ENCODE data around the gene ATXN1.
A peak's percentile ranks its signal among the peaks of the same experiment; 100 is the strongest.

Gene ATXN1

DNA sequence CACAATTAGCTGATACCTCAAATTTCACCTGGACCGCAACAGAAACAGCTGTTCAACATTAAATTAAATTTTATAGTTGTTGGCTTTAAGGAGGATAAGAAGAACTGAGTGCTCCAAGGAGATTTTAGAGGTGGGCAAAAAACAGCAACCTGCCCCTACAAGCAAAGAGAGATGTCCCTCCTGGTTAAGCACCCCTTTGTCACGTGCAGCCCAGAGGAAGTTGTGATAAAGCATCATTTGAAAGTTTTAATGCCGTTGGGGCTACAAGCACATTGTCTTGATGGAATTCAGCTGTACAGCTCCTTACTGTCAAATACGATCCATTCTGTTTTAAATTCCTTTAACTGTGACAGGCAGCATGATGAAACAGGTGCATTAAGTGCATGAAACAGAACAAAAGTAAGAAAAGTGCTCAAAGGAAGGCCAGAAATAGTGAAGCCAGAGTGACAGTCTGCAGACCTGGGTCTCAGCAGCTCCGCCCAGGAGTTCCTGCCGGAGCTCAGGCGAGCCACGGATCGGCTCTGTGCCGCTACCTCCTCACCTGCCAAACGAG, 327.8 kb downstream of the ATXN1 start:
- Histone ChIP-seq H3K9me3 (ENCODE audit: control insufficient read depth, insufficient read depth, low read length) (no peaks in the 10 kb centered on the region), H3K9me2 (replicated peaks; ENCODE audit: control insufficient read depth, low read length) (no peaks in the 10 kb centered on the region), H3K4me3 (ENCODE audit: low read length) (no peak overlapping the region; the same call in 1 of the 2 replicates), H3K4me1 (ENCODE audit: control insufficient read depth, low read length) (peaks cover 94% of the 10 kb centered on the region), H3K4me2 (ENCODE audit: low read length) (peak overlapping the region; percentile 85), H4K20me1 (ENCODE audit: control insufficient read depth, insufficient read depth, low read depth, low read length) (no peaks in the 10 kb centered on the region), H3F3A (ENCODE audit: control insufficient read depth, insufficient read depth) (peaks cover 14% of the 10 kb centered on the region), H3K36me3 (ENCODE audit: control insufficient read depth, low read length) (0 out of 2 replicates have a peak, but pooled peaks cover 3% of the 10 kb centered on the region), H3K27ac (ENCODE audit: low read depth, low read length) (peak overlapping the region; percentile 79), H3K79me2 (ENCODE audit: control insufficient read depth, low read length) (no peaks in the 10 kb centered on the region), H3K27me3 (ENCODE audit: control insufficient read depth, low read length) (no peaks in the 10 kb centered on the region)
- TF ChIP-seq EZH2phosphoT487 (IDR thresholded peaks at IDR 0.05; ENCODE audit: borderline replicate concordance, low read length): no peak
- TF ChIP-seq, protein P1, sequence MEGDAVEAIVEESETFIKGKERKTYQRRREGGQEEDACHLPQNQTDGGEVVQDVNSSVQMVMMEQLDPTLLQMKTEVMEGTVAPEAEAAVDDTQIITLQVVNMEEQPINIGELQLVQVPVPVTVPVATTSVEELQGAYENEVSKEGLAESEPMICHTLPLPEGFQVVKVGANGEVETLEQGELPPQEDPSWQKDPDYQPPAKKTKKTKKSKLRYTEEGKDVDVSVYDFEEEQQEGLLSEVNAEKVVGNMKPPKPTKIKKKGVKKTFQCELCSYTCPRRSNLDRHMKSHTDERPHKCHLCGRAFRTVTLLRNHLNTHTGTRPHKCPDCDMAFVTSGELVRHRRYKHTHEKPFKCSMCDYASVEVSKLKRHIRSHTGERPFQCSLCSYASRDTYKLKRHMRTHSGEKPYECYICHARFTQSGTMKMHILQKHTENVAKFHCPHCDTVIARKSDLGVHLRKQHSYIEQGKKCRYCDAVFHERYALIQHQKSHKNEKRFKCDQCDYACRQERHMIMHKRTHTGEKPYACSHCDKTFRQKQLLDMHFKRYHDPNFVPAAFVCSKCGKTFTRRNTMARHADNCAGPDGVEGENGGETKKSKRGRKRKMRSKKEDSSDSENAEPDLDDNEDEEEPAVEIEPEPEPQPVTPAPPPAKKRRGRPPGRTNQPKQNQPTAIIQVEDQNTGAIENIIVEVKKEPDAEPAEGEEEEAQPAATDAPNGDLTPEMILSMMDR (IDR thresholded peaks at IDR 0.05; ENCODE audit: low read depth, low read length, poor library complexity, severe bottlenecking): no peak

DNA sequence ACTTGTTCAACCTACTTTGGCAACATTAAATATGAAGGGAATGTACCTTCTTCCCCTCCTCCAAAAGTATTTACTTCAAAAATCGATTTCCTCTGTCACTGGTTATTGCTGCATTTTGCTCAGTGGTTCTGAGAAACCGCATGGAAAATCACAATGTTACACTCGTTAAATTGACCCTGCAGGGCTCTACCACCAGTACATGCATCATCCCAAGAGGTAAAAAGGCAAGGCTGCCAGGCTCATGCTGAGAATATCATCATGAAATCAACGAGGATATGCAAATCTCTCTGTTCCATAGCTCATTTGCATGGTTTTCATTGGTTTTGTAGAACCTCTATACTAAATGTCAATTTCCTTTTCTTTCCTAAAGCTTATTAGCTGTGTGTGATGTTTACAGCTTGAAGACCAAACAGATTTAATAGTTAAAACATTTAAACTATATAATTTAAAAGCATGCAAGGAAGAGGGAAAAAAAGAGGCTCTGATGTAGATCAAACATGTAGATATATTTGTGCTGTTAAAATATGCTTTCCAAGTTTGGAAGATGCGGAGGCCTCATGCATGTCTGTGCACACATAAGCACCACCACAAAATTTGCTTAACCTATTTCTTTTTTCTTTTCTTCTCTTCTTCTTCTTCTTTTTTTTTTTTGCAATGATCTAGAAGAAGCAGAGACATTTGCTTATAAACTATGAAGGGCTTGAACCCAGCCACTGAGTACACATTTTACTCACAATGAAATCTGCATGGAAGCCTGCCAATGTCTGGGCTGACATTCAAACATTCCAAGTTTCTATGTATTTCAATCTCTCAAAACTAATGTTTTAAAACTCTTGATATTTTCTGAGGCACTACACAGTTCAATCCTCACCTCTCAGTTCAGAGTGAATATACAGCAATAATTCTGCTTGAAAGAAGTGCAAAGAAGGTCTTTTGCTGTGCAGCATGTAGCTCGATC, 328.9 kb downstream of the ATXN1 start:
- H3K4me3 ChIP-seq (ENCODE audit: low read length): peak overlapping the region; percentile 58
- H3K79me2 ChIP-seq (ENCODE audit: control insufficient read depth, low read length): no peaks in the 10 kb centered on the region
- no peaks in the 10 kb centered on the region for H3K9me2 ChIP-seq (replicated peaks; ENCODE audit: control insufficient read depth, low read length)
- 0 out of 2 replicates have a peak, but pooled peaks cover 3% of the 10 kb centered on the region for H3K36me3 ChIP-seq (ENCODE audit: control insufficient read depth, low read length)
- TF ChIP-seq, protein P1 (IDR thresholded peaks at IDR 0.05; ENCODE audit: low read depth, low read length, poor library complexity, severe bottlenecking): no peak
- no peak for TF ChIP-seq EZH2phosphoT487 (IDR thresholded peaks at IDR 0.05; ENCODE audit: borderline replicate concordance, low read length)
- H3K9me3 ChIP-seq (ENCODE audit: control insufficient read depth, insufficient read depth, low read length): no peaks in the 10 kb centered on the region
- peak overlapping the region; percentile 79 for H3K27ac ChIP-seq (ENCODE audit: low read depth, low read length)
- peak overlapping the region; percentile 85 for H3K4me2 ChIP-seq (ENCODE audit: low read length)
- H3K27me3 ChIP-seq (ENCODE audit: control insufficient read depth, low read length): no peaks in the 10 kb centered on the region
- H3K4me1 ChIP-seq (ENCODE audit: control insufficient read depth, low read length): peaks cover 88% of the 10 kb centered on the region
- peaks cover 14% of the 10 kb centered on the region for H3F3A ChIP-seq (ENCODE audit: control insufficient read depth, insufficient read depth)
- H4K20me1 ChIP-seq (ENCODE audit: control insufficient read depth, insufficient read depth, low read depth, low read length): no peaks in the 10 kb centered on the region

DNA sequence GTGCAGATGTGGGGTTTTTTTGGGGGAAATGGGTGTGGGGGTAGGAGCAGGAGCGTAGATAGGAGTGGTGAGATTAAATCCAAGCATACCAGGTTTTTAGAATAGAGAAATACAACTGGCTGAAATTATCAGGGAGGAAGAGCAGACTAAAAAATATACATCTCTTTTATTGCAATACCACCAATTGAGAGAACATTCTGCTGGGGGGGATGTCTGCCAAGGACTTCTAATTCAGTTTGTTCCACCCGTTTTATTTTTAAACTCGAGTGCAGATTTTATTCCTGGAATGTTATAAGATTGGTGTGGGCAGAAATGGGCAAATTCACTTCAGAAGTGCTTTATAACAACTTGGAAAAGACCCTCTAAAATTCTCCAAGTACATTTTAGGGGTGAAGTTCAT, 330.2 kb downstream of the ATXN1 start:
- no peaks in the 10 kb centered on the region for H3K27me3 ChIP-seq (ENCODE audit: control insufficient read depth, low read length)
- H3F3A ChIP-seq (ENCODE audit: control insufficient read depth, insufficient read depth): peaks cover 14% of the 10 kb centered on the region
- H3K9me2 ChIP-seq (replicated peaks; ENCODE audit: control insufficient read depth, low read length): no peaks in the 10 kb centered on the region
- TF ChIP-seq EZH2phosphoT487 (IDR thresholded peaks at IDR 0.05; ENCODE audit: borderline replicate concordance, low read length): no peak
- TF ChIP-seq, protein P1 (IDR thresholded peaks at IDR 0.05; ENCODE audit: low read depth, low read length, poor library complexity, severe bottlenecking): no peak
- H4K20me1 ChIP-seq (ENCODE audit: control insufficient read depth, insufficient read depth, low read depth, low read length): no peaks in the 10 kb centered on the region
- H3K4me2 ChIP-seq (ENCODE audit: low read length): peak overlapping the region; percentile 85
- no peaks in the 10 kb centered on the region for H3K9me3 ChIP-seq (ENCODE audit: control insufficient read depth, insufficient read depth, low read length)
- peak overlapping the region; percentile 79 for H3K27ac ChIP-seq (ENCODE audit: low read depth, low read length)
- H3K4me1 ChIP-seq (ENCODE audit: control insufficient read depth, low read length): peaks cover 88% of the 10 kb centered on the region
- no peaks in the 10 kb centered on the region for H3K79me2 ChIP-seq (ENCODE audit: control insufficient read depth, low read length)
- H3K36me3 ChIP-seq (ENCODE audit: control insufficient read depth, low read length): 0 out of 2 replicates have a peak, but pooled peaks cover 3% of the 10 kb centered on the region
- peak overlapping the region; percentile 58 for H3K4me3 ChIP-seq (ENCODE audit: low read length)
